ENCODE measurements around the gene SLC16A11. TPM values are rescaled to one million over a fixed set of nuclear protein-coding genes. Genes with fewer than 3 reads are reported as not detected.
"Not testable (repeated sequence)": the region's sequence is repeated elsewhere in the genome, so short reads cannot be mapped to it uniquely, and the experiment has no call there.

The SLC16A11 gene
- total RNA-seq, 1 donor from 2014 or later: 0.16 TPM

DNA sequence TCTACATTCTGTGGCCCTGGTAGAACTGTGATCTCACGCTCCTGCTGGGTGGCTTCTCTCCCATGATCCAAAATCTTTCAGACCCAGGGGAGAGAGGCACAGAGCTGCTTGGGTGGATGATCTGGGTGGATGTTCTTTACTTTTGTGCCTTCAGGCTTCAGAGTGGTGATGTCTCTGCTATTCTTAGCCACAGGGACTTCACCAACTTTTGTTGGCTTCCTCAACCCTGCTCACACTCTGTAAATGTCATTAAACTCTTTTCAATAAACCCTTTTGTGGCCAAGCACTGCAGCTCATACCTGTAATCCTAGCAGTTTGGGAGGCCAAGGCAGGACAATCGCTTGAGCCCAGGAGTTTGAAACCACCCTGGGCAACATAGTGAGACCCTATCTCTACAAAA, 28.5 kb upstream of the SLC16A11 start:
- Mint-ChIP-seq H3K9me3 (peaks cover 12% of the 10 kb centered on the region), H3K4me3 (no peak overlapping the region), H3K36me3 (ENCODE audit: low read depth) (no peaks in the 10 kb centered on the region), H3K27me3 (peaks cover 13% of the 10 kb centered on the region), H3K27ac (no peak overlapping the region), H3K4me1 (no peaks in the 10 kb centered on the region)
- DNase-seq: no peak
- intact Hi-C loops (cut with micrococcal nuclease): no loop called here

DNA sequence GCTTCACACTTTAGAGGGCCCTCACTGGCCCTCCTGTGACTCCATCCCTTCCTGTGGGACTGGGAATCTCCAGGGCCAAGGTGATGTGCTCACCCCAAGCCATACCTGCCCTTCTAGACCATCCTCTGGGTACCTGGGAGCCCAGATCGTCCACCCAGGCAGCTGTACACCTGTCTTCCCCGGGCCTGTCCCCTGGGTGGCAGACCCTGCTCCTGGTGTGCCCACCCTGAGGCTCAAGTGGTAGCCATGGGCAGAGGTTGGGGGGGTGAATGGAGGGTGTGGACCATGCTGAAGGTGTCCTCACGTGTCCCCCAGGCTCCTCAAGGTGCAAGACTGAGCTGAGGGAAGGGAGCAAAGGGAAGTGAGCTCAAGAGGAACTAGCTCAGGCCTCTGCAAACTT, 26.8 kb upstream of the SLC16A11 start:
- no peaks in the 10 kb centered on the region for H3K4me1 Mint-ChIP-seq
- peaks cover 13% of the 10 kb centered on the region for H3K27me3 Mint-ChIP-seq
- no peaks in the 10 kb centered on the region for H3K36me3 Mint-ChIP-seq (ENCODE audit: low read depth)
- H3K4me3 Mint-ChIP-seq: no peak overlapping the region
- intact Hi-C loops (cut with micrococcal nuclease): no loop called here
- peaks cover 12% of the 10 kb centered on the region for H3K9me3 Mint-ChIP-seq
- no peak overlapping the region for H3K27ac Mint-ChIP-seq
- DNase-seq: no peak

DNA sequence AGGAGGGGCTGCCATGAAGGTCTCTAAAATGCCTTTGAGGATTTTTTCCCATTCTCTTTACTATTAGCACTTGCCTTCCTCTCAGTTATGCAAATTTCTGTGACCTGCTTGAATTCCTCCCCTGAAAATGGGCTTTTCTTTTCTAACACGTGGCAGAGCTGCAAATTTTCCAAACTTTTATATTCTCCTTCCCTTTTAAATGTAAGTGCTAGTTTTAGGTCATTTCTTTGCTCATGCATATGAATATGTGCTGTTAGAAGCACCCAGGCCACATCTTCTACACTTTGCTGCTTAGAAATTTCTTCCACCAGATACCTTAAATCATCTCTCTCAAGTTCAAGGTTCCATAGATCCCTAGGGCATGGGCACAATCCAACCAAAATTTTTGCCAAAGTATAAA, 24.4 kb upstream of the SLC16A11 start:
- H3K4me1 Mint-ChIP-seq: no peaks in the 10 kb centered on the region

DNA sequence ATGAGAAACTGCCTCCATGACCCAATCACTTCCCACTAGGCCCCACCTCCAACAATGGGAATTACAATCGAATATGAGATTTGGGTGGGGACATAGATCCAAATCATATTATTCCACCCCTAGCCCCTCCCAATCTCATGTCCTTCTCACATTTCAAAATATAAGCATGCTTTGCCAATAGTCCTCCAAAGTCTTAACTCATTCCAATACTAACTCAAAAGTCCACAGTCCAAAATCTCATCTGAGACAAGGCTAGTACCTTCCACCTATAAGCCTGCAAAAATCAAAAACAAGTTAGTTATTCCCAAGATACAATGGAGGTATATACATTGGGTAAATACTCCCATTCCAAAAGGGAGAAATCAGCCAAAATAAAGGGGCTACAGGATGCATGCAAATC, 23.3 kb upstream of the SLC16A11 start:
- Mint-ChIP-seq H3K4me1 (no peaks in the 10 kb centered on the region), H3K27ac (no peak overlapping the region), H3K36me3 (ENCODE audit: low read depth) (no peaks in the 10 kb centered on the region), H3K4me3 (no peak overlapping the region), H3K9me3 (peaks cover 12% of the 10 kb centered on the region), H3K27me3 (peaks cover 8% of the 10 kb centered on the region)
- intact Hi-C loops (cut with micrococcal nuclease): no loop called here
- no peak for DNase-seq

More for the DNA sequence above, 24.4 kb upstream of the SLC16A11 start:
- intact Hi-C loops (cut with micrococcal nuclease): no loop called here
- no peak for DNase-seq
- H3K27me3 Mint-ChIP-seq: peaks cover 16% of the 10 kb centered on the region
- H3K9me3 Mint-ChIP-seq: peaks cover 12% of the 10 kb centered on the region
- H3K4me3 Mint-ChIP-seq: no peak overlapping the region
- no peaks in the 10 kb centered on the region for H3K36me3 Mint-ChIP-seq (ENCODE audit: low read depth)
- H3K27ac Mint-ChIP-seq: no peak overlapping the region

DNA sequence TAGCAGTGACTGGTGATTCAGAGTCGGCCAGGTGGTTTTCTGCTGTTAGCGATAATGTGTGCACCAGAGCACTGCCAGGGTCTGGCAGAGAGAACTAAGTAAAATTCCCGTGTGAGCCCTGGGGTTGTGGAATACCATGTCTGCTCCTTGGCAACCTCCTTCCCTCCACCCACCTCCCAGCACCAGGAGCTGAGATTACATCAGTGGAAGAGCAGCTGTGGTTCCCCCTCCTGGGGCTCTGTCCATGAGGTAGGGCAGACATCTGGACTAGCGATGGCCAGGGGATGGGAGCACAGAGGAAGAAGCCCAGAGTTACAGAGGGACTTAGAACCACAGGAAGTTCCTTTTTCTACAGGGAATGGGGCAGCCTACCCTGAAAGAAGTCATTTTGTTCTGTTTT, 20.4 kb upstream of the SLC16A11 start:
- peaks cover 12% of the 10 kb centered on the region for H3K9me3 Mint-ChIP-seq
- H3K4me3 Mint-ChIP-seq: no peak overlapping the region
- no peak overlapping the region for H3K27ac Mint-ChIP-seq
- H3K27me3 Mint-ChIP-seq: peaks cover 4% of the 10 kb centered on the region
- H3K4me1 Mint-ChIP-seq: peaks cover 7% of the 10 kb centered on the region
- DNase-seq: no peak
- intact Hi-C loops (cut with micrococcal nuclease): no loop called here
- no peaks in the 10 kb centered on the region for H3K36me3 Mint-ChIP-seq (ENCODE audit: low read depth)

DNA sequence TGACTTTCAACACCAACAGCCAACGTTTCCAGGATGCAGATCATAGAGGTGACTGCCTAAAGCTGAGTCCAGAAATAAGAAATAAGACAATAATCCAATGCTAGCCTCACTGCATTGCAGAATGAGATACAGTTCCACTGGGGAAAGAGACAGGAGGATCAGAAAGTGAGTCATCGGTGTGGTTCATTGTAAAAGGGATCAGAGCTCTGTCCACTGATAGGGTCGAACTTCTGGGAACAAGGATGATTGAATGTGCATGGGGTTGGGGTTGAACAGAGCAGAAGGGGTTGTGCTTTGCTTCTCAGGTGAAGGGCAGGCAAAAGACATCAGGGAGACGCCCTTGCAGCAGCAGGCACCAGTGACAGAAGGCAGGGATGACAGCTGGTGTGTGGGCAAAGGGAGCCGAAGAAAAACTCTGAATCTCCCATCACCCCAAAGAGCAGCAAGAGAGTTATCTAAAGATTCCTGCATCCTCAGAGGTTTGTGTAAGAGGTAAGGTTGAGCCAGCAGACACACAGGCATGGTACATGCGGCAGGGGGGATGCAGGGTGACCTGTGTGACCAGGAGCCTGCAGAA, 19.7 kb upstream of the SLC16A11 start:
- H3K36me3 Mint-ChIP-seq (ENCODE audit: low read depth): no peaks in the 10 kb centered on the region
- intact Hi-C loops (cut with micrococcal nuclease): no loop called here
- H3K4me1 Mint-ChIP-seq: peaks cover 13% of the 10 kb centered on the region
- H3K9me3 Mint-ChIP-seq: peaks cover 7% of the 10 kb centered on the region
- peaks cover 7% of the 10 kb centered on the region for H3K27me3 Mint-ChIP-seq
- no peak for DNase-seq
- H3K27ac Mint-ChIP-seq: no peak overlapping the region
- H3K4me3 Mint-ChIP-seq: no peak overlapping the region

DNA sequence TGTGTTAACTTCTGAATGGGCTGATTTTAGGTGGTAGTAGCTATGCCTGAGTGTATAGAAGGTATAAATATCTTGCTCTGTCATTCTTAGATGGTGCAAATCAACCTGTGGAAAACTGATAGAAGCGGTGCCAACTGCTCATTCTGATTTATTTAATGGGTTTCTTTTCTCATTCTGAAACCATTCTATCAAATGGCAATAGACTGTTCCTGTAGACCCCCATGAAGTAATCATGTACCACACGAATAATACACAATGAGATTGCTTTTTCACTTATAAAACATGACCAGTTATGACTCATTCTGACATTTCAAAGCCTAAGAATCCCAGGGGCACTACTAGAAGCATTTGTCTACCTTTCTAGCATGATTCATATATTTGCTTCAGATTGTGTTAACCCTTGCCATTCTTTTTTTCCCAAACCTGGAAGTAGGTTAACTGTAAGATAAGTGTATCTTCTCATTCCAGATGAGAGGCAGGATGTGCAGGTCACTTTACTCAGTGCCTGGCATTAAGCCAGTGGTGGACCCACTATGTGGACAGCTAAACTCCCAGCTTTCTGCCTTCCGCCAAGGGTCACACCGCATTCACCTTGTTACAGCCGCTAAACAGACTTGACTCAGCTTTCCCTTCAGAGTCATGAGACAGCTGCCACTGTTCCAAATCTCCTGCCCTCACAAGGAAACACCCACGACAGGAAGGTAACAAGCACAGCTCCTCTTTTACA, 16.4 kb upstream of the SLC16A11 start:
- Mint-ChIP-seq H3K9me3 (no peaks in the 10 kb centered on the region), H3K4me1 (peaks cover 13% of the 10 kb centered on the region), H3K27ac (peak overlapping the region; percentile 82), H3K27me3 (peaks cover 8% of the 10 kb centered on the region), H3K4me3 (no peak overlapping the region), H3K36me3 (ENCODE audit: low read depth) (no peaks in the 10 kb centered on the region)
- peak; percentile 63 for DNase-seq
- intact Hi-C loops (cut with micrococcal nuclease): no loop called here

DNA sequence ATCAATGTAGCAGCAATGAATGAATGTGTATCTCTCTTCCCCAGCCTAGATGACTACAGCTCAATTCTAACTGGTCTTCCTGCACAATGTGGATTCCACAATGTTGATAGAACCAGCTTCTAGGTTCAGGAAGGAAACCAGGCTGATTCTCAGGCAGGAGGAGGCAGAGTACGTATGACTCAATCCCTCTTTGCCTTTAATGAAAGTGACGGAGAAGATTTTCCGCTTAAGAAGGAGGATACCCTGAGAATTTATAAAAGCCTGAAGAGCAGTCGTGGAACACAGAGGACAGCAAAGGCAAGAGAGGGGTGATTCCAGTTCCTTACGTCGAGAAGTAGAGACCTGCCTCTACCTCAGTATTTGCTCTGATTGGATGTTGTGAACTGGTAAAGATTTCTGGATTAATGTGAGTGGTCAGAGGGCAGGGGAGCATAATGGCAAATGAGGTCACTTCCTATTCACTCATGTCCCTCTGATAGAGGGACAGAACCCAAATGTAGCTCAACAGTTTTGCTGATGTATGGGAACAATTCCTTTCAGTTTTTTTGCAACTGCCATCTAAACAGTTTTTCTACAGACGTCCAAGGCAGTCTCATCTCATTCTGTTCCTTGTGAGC, 15.0 kb upstream of the SLC16A11 start:
- Mint-ChIP-seq H3K4me1 (peaks cover 13% of the 10 kb centered on the region), H3K4me3 (no peak overlapping the region), H3K27ac (no peak overlapping the region), H3K27me3 (peaks cover 8% of the 10 kb centered on the region), H3K36me3 (ENCODE audit: low read depth) (no peaks in the 10 kb centered on the region), H3K9me3 (no peaks in the 10 kb centered on the region)
- intact Hi-C loops (cut with micrococcal nuclease): no loop called here
- no peak for DNase-seq

DNA sequence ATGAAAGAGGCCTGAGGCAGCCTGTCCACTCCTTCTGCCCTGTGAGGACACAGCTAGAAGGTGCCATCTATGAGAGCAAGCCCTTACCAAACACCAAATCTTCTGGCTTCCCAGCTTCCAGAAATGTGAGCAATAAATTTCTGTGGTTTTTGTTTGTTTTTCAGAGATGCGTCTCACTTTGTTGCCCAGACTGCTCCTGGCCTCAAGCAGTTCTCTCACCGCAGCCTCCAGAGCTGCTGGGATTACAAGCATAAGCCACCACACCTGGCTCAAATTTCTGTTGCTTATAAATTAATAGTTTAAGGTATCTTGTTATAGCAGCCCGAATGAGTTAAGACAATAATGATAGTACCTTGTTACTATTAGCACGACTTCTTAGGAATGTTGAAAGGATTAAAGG, 12.5 kb upstream of the SLC16A11 start:
- Mint-ChIP-seq H3K27ac (no peak overlapping the region), H3K4me1 (peaks cover 15% of the 10 kb centered on the region), H3K36me3 (ENCODE audit: low read depth) (no peaks in the 10 kb centered on the region), H3K9me3 (no peaks in the 10 kb centered on the region), H3K4me3 (no peak overlapping the region), H3K27me3 (peaks cover 5% of the 10 kb centered on the region)
- intact Hi-C loops (cut with micrococcal nuclease): no loop called here
- DNase-seq: no peak

DNA sequence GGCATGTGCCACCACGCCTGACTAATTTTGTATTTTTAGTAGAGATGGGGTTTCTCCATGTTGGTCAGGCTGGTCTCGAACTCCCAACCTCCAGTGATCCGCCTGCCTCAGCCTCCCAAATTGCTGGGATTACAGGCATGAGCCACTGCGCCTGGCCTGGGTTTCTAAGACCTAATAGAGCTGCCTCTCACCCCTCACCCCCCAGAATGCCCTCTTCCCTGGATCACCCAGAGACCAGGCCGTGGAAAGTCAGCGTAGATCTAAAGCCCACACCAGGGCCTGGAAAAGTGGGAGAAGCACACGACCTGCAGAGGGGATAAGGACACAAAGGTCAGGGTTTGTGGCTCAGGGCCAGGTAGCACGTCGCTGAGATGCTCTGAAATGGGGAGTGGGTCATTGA, 6.7 kb upstream of the SLC16A11 start:
- H3K9me3 Mint-ChIP-seq; DNase-seq; H3K27me3 Mint-ChIP-seq; H3K36me3 Mint-ChIP-seq (ENCODE audit: low read depth); H3K4me3 Mint-ChIP-seq; H3K27ac Mint-ChIP-seq; intact Hi-C loops (cut with micrococcal nuclease): not testable (repeated sequence)
- peaks cover 16% of the 10 kb centered on the region for H3K4me1 Mint-ChIP-seq

DNA sequence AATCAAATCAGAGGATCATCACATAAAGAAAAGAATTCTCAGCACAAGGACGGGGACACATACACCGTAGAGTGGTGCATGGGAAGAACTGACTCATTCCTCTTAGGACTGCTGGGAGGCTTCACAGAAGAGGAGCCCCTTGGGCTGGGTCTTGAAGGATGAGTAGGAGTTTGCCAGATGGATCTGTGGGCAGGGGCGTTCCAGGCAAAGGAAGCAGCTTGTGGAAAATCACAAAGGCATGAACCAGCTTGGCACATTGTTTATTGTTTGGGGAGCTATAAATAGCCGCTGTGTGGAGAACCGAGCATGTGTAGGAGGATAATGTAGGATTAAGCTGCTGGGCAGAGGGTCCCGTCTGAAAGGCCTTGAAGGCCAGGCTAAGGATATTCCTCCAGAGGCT, 5.1 kb upstream of the SLC16A11 start:
- Mint-ChIP-seq H3K27me3 (peaks cover 6% of the 10 kb centered on the region), H3K4me3 (no peak overlapping the region), H3K27ac (no peak overlapping the region), H3K36me3 (ENCODE audit: low read depth) (no peaks in the 10 kb centered on the region), H3K9me3 (no peaks in the 10 kb centered on the region), H3K4me1 (peaks cover 17% of the 10 kb centered on the region)
- intact Hi-C loops (cut with micrococcal nuclease): no loop called here
- no peak for DNase-seq

DNA sequence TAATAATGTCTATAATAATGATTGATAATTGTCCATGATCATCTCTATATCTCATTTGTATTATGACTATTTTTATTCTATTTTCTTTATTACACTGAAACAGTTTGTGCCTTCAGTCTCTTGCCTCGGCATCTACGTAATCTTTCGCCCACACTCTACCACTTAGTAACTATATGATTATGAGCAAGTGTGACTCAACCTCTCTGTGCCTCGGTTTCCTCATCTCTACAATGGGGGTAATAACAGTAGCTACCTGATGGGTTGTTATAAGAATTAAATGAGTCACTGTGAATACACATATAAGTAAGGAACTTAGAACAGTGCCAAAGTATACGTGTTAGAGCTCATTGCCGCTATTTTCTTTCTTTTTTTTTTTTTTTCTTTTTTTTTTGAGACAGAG, 3.7 kb upstream of the SLC16A11 start:
- no peak for DNase-seq
- H3K9me3 Mint-ChIP-seq: no peaks in the 10 kb centered on the region
- H3K36me3 Mint-ChIP-seq (ENCODE audit: low read depth): no peaks in the 10 kb centered on the region
- H3K27me3 Mint-ChIP-seq: peaks cover 11% of the 10 kb centered on the region
- H3K4me1 Mint-ChIP-seq: peaks cover 20% of the 10 kb centered on the region
- H3K27ac Mint-ChIP-seq: no peak overlapping the region
- H3K4me3 Mint-ChIP-seq: peak overlapping the region; percentile 15
- intact Hi-C loops (cut with micrococcal nuclease): loop anchor here (2.0 kb wide), 1 partner anchor 129 kb away; no protein-coding TSS in a partner anchor

DNA sequence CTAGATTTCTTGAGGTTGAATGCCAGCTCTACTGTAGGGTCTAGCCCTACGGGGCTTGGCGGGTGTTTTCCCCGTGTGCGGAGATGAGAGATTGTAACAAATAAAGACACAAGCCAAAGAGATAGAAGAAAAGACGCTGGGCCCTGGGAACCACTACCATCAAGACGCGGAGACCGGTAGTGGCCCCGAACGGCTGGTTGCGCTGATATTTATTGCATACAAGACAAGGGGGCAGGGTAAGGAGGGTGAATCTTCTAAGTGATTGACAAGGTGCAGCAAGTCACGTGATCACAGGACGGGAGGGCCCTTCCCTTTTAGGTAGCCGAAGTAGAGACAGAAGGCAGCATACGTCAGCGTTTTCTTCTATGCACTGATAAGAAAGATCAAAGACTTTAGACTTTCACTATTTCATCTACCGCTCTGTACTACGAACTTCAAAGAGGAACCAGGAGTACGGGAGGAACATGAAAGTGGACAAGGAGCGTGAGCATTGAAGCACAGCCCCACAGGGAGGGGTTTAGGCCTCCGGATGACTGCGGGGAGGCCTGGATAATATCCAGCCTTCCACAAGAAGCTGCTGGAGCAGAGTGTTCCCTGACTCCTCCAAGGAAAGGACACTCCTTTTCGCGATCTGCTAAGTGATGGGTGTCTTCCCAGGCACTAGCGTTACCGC, 3.0 kb upstream of the SLC16A11 start:
- peak; percentile 92 for DNase-seq
- Mint-ChIP-seq H3K27me3 (peaks cover 11% of the 10 kb centered on the region), H3K4me3 (peak overlapping the region; percentile 73), H3K4me1 (peaks cover 21% of the 10 kb centered on the region), H3K27ac (peak overlapping the region; percentile 60)
- not testable (repeated sequence) for H3K9me3 Mint-ChIP-seq; H3K36me3 Mint-ChIP-seq (ENCODE audit: low read depth)
- intact Hi-C loops (cut with micrococcal nuclease): loop anchor here (1.0 to 2.0 kb wide), 2 partner anchors 89 to 130 kb away; no protein-coding TSS in a partner anchor

All from activated CD4-positive, alpha-beta T cell treated with anti-CD3 and anti-CD28 coated beads, Interleukin-2, amount 10 ng/mL, durations not matched to agents 24 days and 14 days (primary cell).